ENCODE measurements around the gene GTPBP2. TPM values are rescaled to one million over a fixed set of nuclear protein-coding genes. Genes with fewer than 3 reads are reported as not detected.

The GTPBP2 gene
- total and polyA plus RNA-seq, 2 experiments from 2014 or later = 17.5 to 55.9 TPM

- TF ChIP-seq EZH2 (IDR thresholded peaks at IDR 0.05; ENCODE audit: low read depth, unreplicated experiment) (no peak), JUNB (IDR thresholded peaks at IDR 0.05; ENCODE audit: unreplicated experiment) (no peak), ETS1 (IDR thresholded peaks at IDR 0.05) (no peak), STAT1 (IDR thresholded peaks at IDR 0.05; ENCODE audit: unreplicated experiment) (no peak), ZNF462 (CRISPR knock-in tag; IDR thresholded peaks at IDR 0.05) (no peak), POLR2AphosphoS5 (IDR thresholded peaks at IDR 0.05; ENCODE audit: low read depth) (no peak), ZNF114 (CRISPR knock-in tag; IDR thresholded peaks at IDR 0.05) (no peak), ZNF331 (CRISPR knock-in tag; IDR thresholded peaks at IDR 0.05; ENCODE audit: low read depth) (no peak), EZH2phosphoT487 (IDR thresholded peaks at IDR 0.05; ENCODE audit: unreplicated experiment) (no peak), REST (IDR thresholded peaks at IDR 0.05; ENCODE audit: unreplicated experiment) (no peak), CREB1 (CRISPR knock-in tag; IDR thresholded peaks at IDR 0.05; ENCODE audit: low read depth) (no peak), NANOG (IDR thresholded peaks at IDR 0.05; ENCODE audit: borderline replicate concordance) (no peak)
- H3K27ac Mint-ChIP-seq = peak overlapping the region; percentile 92
- Histone ChIP-seq H3K79me2 (replicated peaks; ENCODE audit: insufficient read depth) (peaks cover 76% of the 10 kb centered on the region), H3K4me1 (ENCODE audit: insufficient read depth) (peaks cover 12% of the 10 kb centered on the region), H3K27me3 (ENCODE audit: insufficient read depth) (no peaks in the 10 kb centered on the region), H3K4me2 (peak overlapping the region; percentile 99), H4K20me1 (replicated peaks; ENCODE audit: insufficient read depth) (peaks cover 6% of the 10 kb centered on the region; the same call in 1 of the 2 replicates), H3F3A (replicated peaks; ENCODE audit: low read depth) (peaks cover 13% of the 10 kb centered on the region; the same call in 1 of the 2 replicates), H3K27ac (ENCODE audit: low read depth) (no peak overlapping the region), H2AFZ (peak overlapping the region; percentile 96), H3K4me3 (peak overlapping the region; percentile 96), H3K9me2 (ENCODE audit: insufficient read depth) (no peaks in the 10 kb centered on the region), H3K36me3 (ENCODE audit: insufficient read depth) (peaks cover 33% of the 10 kb centered on the region)
- H3K36me3 Mint-ChIP-seq (ENCODE audit: low read depth) = peaks cover 46% of the 10 kb centered on the region
- DNase-seq (ENCODE audit: low spot score) (peak; percentile 73), ATAC-seq (peak; percentile 65)
- H3K9me3 Mint-ChIP-seq = peaks cover 6% of the 10 kb centered on the region; the same call in 2 of the 3 replicates
- H3K4me3 Mint-ChIP-seq = peak overlapping the region; percentile 97
- H3K4me1 Mint-ChIP-seq = peaks cover 7% of the 10 kb centered on the region
- H3K27me3 Mint-ChIP-seq (ENCODE audit: insufficient read depth, low read depth, poor library complexity) = peaks cover 10% of the 10 kb centered on the region
These were observed 53.8 kb downstream of the GTPBP2 start for GRCh38 chr6:43575105-43575771.
